HG03159 (cell line): Measurements from ENCODE around the gene IER2.

Source experiments
- ATAC-seq: cut with Tn5 transposase; IDR thresholded peaks from one replicate; pipeline ENCODE4 v1.9.1; 2021; ENCODE audit warnings: mild to moderate bottlenecking, moderate library complexity; ENCODE audit not compliant: unreplicated experiment

IER2 gene

GRCh38 chr19:13150187-13150930 lies at the start of gene IER2, which contains the start of gene STX10:
Gene IER2 (plus strand): TSS chr19:13150411. CDS start chr19:13153187, 2,776 bp downstream.
Gene STX10 (minus strand): TSS chr19:13150375. CDS start chr19:13150173, 202 bp downstream.
- ATAC-seq, result peak; percentile 37

GRCh38 chr19:13100841-13101589 lies 49.2 kb upstream of the IER2 start:
- no peak for ATAC-seq

- ATAC-seq, result no peak
Observed at GRCh38 chr19:13101590-13102415, 48.4 kb upstream of the IER2 start.

GRCh38 chr19:13102416-13102665 lies 47.9 kb upstream of the IER2 start:
- ATAC-seq, result no peak

GRCh38 chr19:13102666-13103580 lies 47.3 kb upstream of the IER2 start, which contains the start of gene LYL1:
Gene LYL1 (minus strand): TSS chr19:13102858. CDS start chr19:13101171, 1,687 bp downstream.
- no peak for ATAC-seq

GRCh38 chr19:13103581-13104359 lies 46.4 kb upstream of the IER2 start:
- no peak for ATAC-seq

- ATAC-seq, result no peak
Observed at GRCh38 chr19:13104360-13104847, 45.8 kb upstream of the IER2 start.

- no peak for ATAC-seq
Observed at GRCh38 chr19:13104848-13105711, 45.1 kb upstream of the IER2 start.

- no peak for ATAC-seq
Observed at GRCh38 chr19:13109361-13110098, 40.7 kb upstream of the IER2 start.

GRCh38 chr19:13110099-13110610 lies 40.1 kb upstream of the IER2 start:
- ATAC-seq, result no peak

- ATAC-seq, result no peak
Observed at GRCh38 chr19:13112555-13112954, 37.7 kb upstream of the IER2 start.

- ATAC-seq, result no peak
Observed at GRCh38 chr19:13115936-13116281, 34.3 kb upstream of the IER2 start.

GRCh38 chr19:13116282-13117175 lies 33.7 kb upstream of the IER2 start, which contains the start of gene TRMT1:
Gene TRMT1 (minus strand): TSS chr19:13116740. CDS start chr19:13116399, 341 bp downstream.
- peak; percentile 56 for ATAC-seq

- no peak for ATAC-seq
Observed at GRCh38 chr19:13117176-13117771, 32.9 kb upstream of the IER2 start.

- ATAC-seq, result peak; percentile 70
Observed at GRCh38 chr19:13117772-13118423, 32.3 kb upstream of the IER2 start, which contains the start of gene NACC1. Gene NACC1 (plus strand): TSS chr19:13118264. CDS start chr19:13135208, 16,944 bp downstream.
